SK-N-SH (cell line): Measurements from ENCODE around the gene PDE6G. TPM values are rescaled to one million over a fixed set of nuclear protein-coding genes. Genes with fewer than 3 reads are reported as not detected.

Experiments
- CTCF ChIA-PET: fragments of 300-600, 350-600 bp; formaldehyde crosslinking; extraction: SDS; loops from one replicate; lab custom pipeline; 2021; lab: Yijun Ruan, JAX
- POLR2A ChIA-PET: fragments of 350-600 bp; sonication (Branson Sonifier 250); formaldehyde crosslinking; extraction: SDS; loops from one replicate; lab custom pipeline; 2020; ENCODE audit warnings: antibody characterized with exemption, inconsistent platforms; lab: Yijun Ruan, JAX
- DNase-seq: peaks from one replicate; pipeline ENCODE4 v3.0.0; 2012
- H2AFZ ChIP-seq: fragments of 200-600 bp; sonication (generic); 2 replicates; pipeline ENCODE4 v1.8.1; 2016; ENCODE audit warnings: antibody characterized with exemption, mild to moderate bottlenecking, low read depth
- H3F3A ChIP-seq: fragments of 200-600 bp; sonication (generic); replicated peaks from 2 replicates; pipeline ENCODE3; 2016; ENCODE audit warnings: antibody characterized with exemption, mild to moderate bottlenecking; ENCODE audit not compliant: insufficient read depth
- H3K27ac ChIP-seq, 2 experiments: fragments of 200-500 bp in 1 of 2; fragments of 200-600 bp in 1 of 2; sonication (Bioruptor generic) in 1 of 2; sonication (generic), shearing (Covaris generic) in 1 of 2; 2 replicates each; pipeline versions ENCODE4 v1.5.1 to v1.6.1; 2014 to 2016; ENCODE audit warnings: low read depth in 2 of 2, inconsistent platforms in 1 of 2, low read length in 1 of 2, mild to moderate bottlenecking in 1 of 2, mixed read lengths in 1 of 2
- H3K27me3 ChIP-seq: fragments of 200-600 bp; sonication (generic), shearing (Covaris generic); 2 replicates; pipeline ENCODE4 v1.6.1; 2016; ENCODE audit warnings: mixed run types; ENCODE audit not compliant: insufficient read depth
- H3K36me3 ChIP-seq, 2 experiments: fragments of 200-500 bp in 1 of 2; fragments of 200-600 bp in 1 of 2; sonication (Bioruptor generic) in 1 of 2; sonication (generic) in 1 of 2; replicated peaks in 1 of 2; 2 replicates each; pipeline versions ENCODE3 to v1.5.1; 2014 to 2016; ENCODE audit warnings: low read length in 1 of 2, mild to moderate bottlenecking in 1 of 2; ENCODE audit not compliant: insufficient read depth in 2 of 2, control insufficient read depth in 1 of 2
- H3K4me1 ChIP-seq, 2 experiments: fragments of 200-500 bp in 1 of 2; fragments of 200-600 bp in 1 of 2; sonication (Bioruptor generic) in 1 of 2; sonication (generic), shearing (Covaris generic) in 1 of 2; 2 replicates each; pipeline versions ENCODE4 v1.5.1 to v1.6.1; 2014 to 2016; ENCODE audit warnings: low read depth in 1 of 2, low read length in 1 of 2, mixed run types in 1 of 2; ENCODE audit not compliant: insufficient read depth in 2 of 2, control insufficient read depth in 1 of 2
- H3K4me2 ChIP-seq: fragments of 200-600 bp; sonication (generic), shearing (Covaris generic); 2 replicates; pipeline ENCODE4 v1.6.1; 2017; ENCODE audit warnings: mixed run types
- H3K4me3 ChIP-seq, 2 experiments: fragments of 200-500 bp in 1 of 2; fragments of 200-600 bp in 1 of 2; sonication (Bioruptor generic) in 1 of 2; sonication (generic), shearing (Covaris generic) in 1 of 2; 2 replicates each; pipeline versions ENCODE4 v1.5.1 to v1.8.1; 2014 to 2016; ENCODE audit warnings: low read depth in 2 of 2, inconsistent platforms in 1 of 2, low read length in 1 of 2, mild to moderate bottlenecking in 1 of 2, mixed read lengths in 1 of 2, moderate library complexity in 1 of 2
- H3K79me2 ChIP-seq: fragments of 200-600 bp; sonication (generic); 2 replicates; pipeline ENCODE4 v1.8.1; 2017; ENCODE audit warnings: mild to moderate bottlenecking; ENCODE audit not compliant: insufficient read depth
- H3K9ac ChIP-seq: fragments of 200-600 bp; sonication (generic); 2 replicates; pipeline ENCODE4 v1.6.1; 2017; ENCODE audit warnings: mixed run types
- H3K9me2 ChIP-seq: fragments of 200-600 bp; sonication (generic); 2 replicates; pipeline ENCODE4 v1.6.1; 2017; ENCODE audit warnings: mixed run types
- H3K9me3 ChIP-seq: fragments of 200-600 bp; sonication (generic); 2 replicates; pipeline ENCODE4 v1.6.1; 2017; ENCODE audit warnings: mixed run types, mild to moderate bottlenecking, moderate library complexity
- H4K20me1 ChIP-seq: fragments of 200-600 bp; sonication (generic); 2 replicates; pipeline ENCODE4 v1.6.1; 2017; ENCODE audit warnings: mild to moderate bottlenecking, mixed run types; ENCODE audit not compliant: insufficient read depth
- ELF1 ChIP-seq: IDR thresholded peaks from 2 replicates; pipeline ENCODE4 v1.4.0; 2012
- EP300 ChIP-seq, 2 experiments: IDR thresholded peaks; 2 replicates each; pipeline versions ENCODE4 v1.4.0 to v1.6.1; 2012; ENCODE audit warnings: borderline replicate concordance in 1 of 2, low read depth in 1 of 2, low read length in 1 of 2
- EZH2phosphoT487 ChIP-seq: fragments of 200-600 bp; sonication (generic); IDR thresholded peaks from 2 replicates; pipeline ENCODE4 v1.6.1; 2017; ENCODE audit warnings: low read depth, mixed run types, mild to moderate bottlenecking, antibody characterized with exemption, moderate library complexity, borderline replicate concordance
- FOSL2 ChIP-seq: IDR thresholded peaks from 2 replicates; pipeline ENCODE4 v1.4.0; 2012; ENCODE audit warnings: low read depth, mild to moderate bottlenecking, moderate library complexity, borderline replicate concordance
- FOXJ3 ChIP-seq: sonication (generic); formaldehyde crosslinking; IDR thresholded peaks from 2 replicates; pipeline ENCODE4 v1.5.1; 2020; ENCODE audit warnings: mild to moderate bottlenecking, missing genetic modification reagents
- GATA2 ChIP-seq: sonication (generic); formaldehyde crosslinking; IDR thresholded peaks from 2 replicates; pipeline ENCODE4 v1.5.0; 2020; ENCODE audit warnings: mild to moderate bottlenecking, missing genetic modification reagents
- MEF2A ChIP-seq: IDR thresholded peaks from 2 replicates; pipeline ENCODE4 v1.4.0; 2012; ENCODE audit warnings: low read depth, borderline replicate concordance
- NRF1 ChIP-seq: IDR thresholded peaks from 2 replicates; pipeline ENCODE4 v1.6.1; 2012; ENCODE audit warnings: low read depth, mild to moderate bottlenecking, low read length
- POLR2AphosphoS5 ChIP-seq: IDR thresholded peaks from 2 replicates; pipeline ENCODE4 v1.6.1; 2012; ENCODE audit warnings: low read depth, low read length
- RFX5 ChIP-seq: IDR thresholded peaks from 2 replicates; pipeline ENCODE4 v1.6.1; 2012; ENCODE audit warnings: mild to moderate bottlenecking, improper control_type of control experiment, low read length
- RXRA ChIP-seq: IDR thresholded peaks from 2 replicates; pipeline ENCODE4 v1.4.0; 2012; ENCODE audit warnings: low read depth, mild to moderate bottlenecking, borderline replicate concordance
- SIN3A ChIP-seq: IDR thresholded peaks from 2 replicates; pipeline ENCODE4 v1.6.1; 2012; ENCODE audit warnings: low read depth, mild to moderate bottlenecking, low read length, moderate library complexity, borderline replicate concordance
- SMC3 ChIP-seq: IDR thresholded peaks from 2 replicates; pipeline ENCODE4 v1.6.1; 2012; ENCODE audit warnings: low read depth, low read length, improper control_type of control experiment
- TAF1 ChIP-seq: IDR thresholded peaks from 2 replicates; pipeline ENCODE4 v1.6.1; 2012; ENCODE audit warnings: low read depth, mild to moderate bottlenecking, low read length, moderate library complexity, borderline replicate concordance
- TEAD4 ChIP-seq: IDR thresholded peaks from 2 replicates; pipeline ENCODE4 v1.4.0; 2012; ENCODE audit warnings: mild to moderate bottlenecking, borderline replicate concordance; ENCODE audit not compliant: insufficient read depth
- YY1 ChIP-seq: IDR thresholded peaks from 2 replicates; pipeline ENCODE4 v1.4.0; 2012; ENCODE audit warnings: low read depth, mild to moderate bottlenecking
- WGBS: methylation state at CpG from one replicate; pipeline ENCODE4 v1.1.6; 2017; ENCODE audit warnings: low lambda C conversion rate; 5-methylcytosine and 5-hydroxymethylcytosine counted together
- polyA plus RNA-seq, 3 experiments: library from polyadenylated mRNA; depleted of rRNA; stranded (reverse); fragments of >200 nt; gene quantifications; 2 replicates each; pipeline ENCODE4 v1.2.3, GENCODE V29; 2012
- TF ChIP-seq, protein P1 (sequence below): IDR thresholded peaks from 2 replicates; pipeline ENCODE4 v1.4.0; 2012; ENCODE audit warnings: low read depth

Gene PDE6G
- polyA plus RNA-seq, 1 of the 3 experiments (the other 2 are of a cell fraction) = 5.0 TPM

DNA sequence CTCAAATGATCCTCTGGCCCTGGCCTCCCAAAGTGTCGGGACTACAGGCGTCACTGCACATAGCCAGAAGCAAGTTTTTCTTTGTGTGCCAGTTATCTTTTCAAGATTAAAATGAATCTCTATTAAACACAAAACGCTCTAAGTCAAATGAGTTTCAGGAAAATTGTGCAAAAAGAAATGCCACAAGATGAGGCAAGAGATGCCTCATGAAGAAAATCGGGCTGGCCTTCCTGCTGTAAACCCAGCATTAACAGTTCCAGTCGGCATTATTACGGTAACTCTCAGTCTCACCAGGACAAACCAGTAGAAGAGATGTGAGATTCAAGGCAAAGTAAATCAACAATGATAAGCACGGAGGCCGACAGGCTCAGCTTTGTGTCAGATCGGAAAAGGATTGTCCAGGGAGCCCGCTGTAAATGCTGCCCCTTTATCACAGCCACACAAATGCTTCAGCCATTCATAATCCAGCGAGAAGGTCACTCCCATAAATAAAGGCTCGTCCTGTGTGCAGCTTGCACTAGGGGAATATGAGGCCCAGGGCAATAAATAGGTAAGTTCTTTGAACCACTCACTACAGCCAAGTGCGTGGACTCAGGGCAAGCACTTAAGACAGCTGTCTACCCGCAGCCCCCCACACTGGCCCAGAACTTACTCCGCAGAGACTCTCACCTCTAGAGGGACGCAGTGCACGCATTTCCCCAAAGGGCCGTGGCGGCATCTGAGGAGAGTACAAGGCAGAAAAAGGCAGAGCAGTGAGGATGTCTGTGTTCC is 46.6 kb downstream of the PDE6G start:
- H4K20me1 ChIP-seq = peaks cover 69% of the 10 kb centered on the region
- H2AFZ ChIP-seq = no peak overlapping the region
- H3K27me3 ChIP-seq = no peaks in the 10 kb centered on the region
- no peak overlapping the region for H3K4me3 ChIP-seq
- TF ChIP-seq MEF2A (no peak), TEAD4 (no peak), SMC3 (no peak), RFX5 (no peak), NRF1 (no peak), EP300 (IDR thresholded peaks at IDR 0.05; ENCODE audit: borderline replicate concordance in 1 of 2, low read depth in 1 of 2, low read length in 1 of 2) (no peak), ELF1 (no peak)
- TF ChIP-seq, all 33 proteins: peak for 0
- WGBS = 96% methylated on average over 17 of the region's 19 CpGs
- no peaks in the 10 kb centered on the region for H3K9me3 ChIP-seq
- H3K27ac ChIP-seq = no peak overlapping the region
- no peak for DNase-seq
- peaks cover 97% of the 10 kb centered on the region for H3K79me2 ChIP-seq
- no peaks in the 10 kb centered on the region for H3K9me2 ChIP-seq
- peaks cover 19% of the 10 kb centered on the region for H3F3A ChIP-seq
- ChIA-PET POLR2A (no interaction called here), CTCF (interaction anchor here (0.7 to 2.0 kb wide), 3 partner anchors 9 to 357 kb away, joined by 3 to 9 read pairs (median 3); no protein-coding TSS in a partner anchor)
- peaks cover 61 to 69% of the 10 kb centered on the region in 2 experiments for H3K36me3 ChIP-seq
- H3K9ac ChIP-seq = no peak overlapping the region
- H3K4me2 ChIP-seq = no peak overlapping the region
- H3K4me1 ChIP-seq = no peaks in the 10 kb centered on the region

DNA sequence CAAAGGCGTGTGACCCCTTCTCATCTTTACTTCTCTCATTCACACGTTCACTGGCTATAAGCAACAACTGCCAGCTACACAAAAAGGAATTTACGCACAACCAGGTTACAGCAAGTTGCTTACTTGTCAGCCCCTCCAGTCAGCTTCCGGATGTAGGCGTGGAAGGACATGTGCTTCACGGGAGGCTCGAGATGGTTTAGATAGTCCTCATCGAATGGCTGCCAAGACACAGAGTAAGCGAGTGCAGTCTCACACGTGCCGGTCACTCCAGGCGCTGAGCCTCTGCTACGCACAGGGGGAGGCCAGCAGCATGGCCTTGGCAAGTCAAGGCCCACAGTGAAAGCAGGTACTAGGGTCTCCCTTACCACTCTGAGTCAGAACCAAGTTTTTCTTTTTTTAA is 47.7 kb downstream of the PDE6G start:
- Histone ChIP-seq H3K4me2 (no peak overlapping the region), H2AFZ (no peak overlapping the region), H3K9me3 (no peaks in the 10 kb centered on the region), H3K9ac (no peak overlapping the region)
- TF ChIP-seq, protein P1, sequence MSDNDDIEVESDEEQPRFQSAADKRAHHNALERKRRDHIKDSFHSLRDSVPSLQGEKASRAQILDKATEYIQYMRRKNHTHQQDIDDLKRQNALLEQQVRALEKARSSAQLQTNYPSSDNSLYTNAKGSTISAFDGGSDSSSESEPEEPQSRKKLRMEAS = no peak
- no peak for TF ChIP-seq RFX5
- no peak for TF ChIP-seq RXRA
- TF ChIP-seq POLR2AphosphoS5 = no peak
- no peak for TF ChIP-seq TAF1
- TF ChIP-seq FOXJ3 = no peak
- TF ChIP-seq ELF1 = no peak
- TF ChIP-seq GATA2 = no peak
- TF ChIP-seq YY1 = no peak
- TF ChIP-seq FOSL2 = no peak
- TF ChIP-seq NRF1 = no peak
- no peak for TF ChIP-seq EZH2phosphoT487
- no peak for TF ChIP-seq SIN3A
- TF ChIP-seq, all 33 proteins: peak for 0
- H3K27me3 ChIP-seq = no peaks in the 10 kb centered on the region
- POLR2A ChIA-PET = no interaction called here
- no peak for DNase-seq
- peaks cover 97% of the 10 kb centered on the region for H3K79me2 ChIP-seq
- H3F3A ChIP-seq = peaks cover 30% of the 10 kb centered on the region
- no peak overlapping the region for H3K27ac ChIP-seq
- CTCF ChIA-PET = interaction anchor here (0.7 to 2.2 kb wide), 6 partner anchors 8 to 356 kb away, joined by 3 to 9 read pairs (median 4); no protein-coding TSS in a partner anchor
- peaks cover 65 to 76% of the 10 kb centered on the region in 2 experiments for H3K36me3 ChIP-seq
- H4K20me1 ChIP-seq = peaks cover 58% of the 10 kb centered on the region
- H3K9me2 ChIP-seq = no peaks in the 10 kb centered on the region
- WGBS = 98% methylated on average over 13 of the region's 13 CpGs
- H3K4me1 ChIP-seq = no peaks in the 10 kb centered on the region
- no peak overlapping the region for H3K4me3 ChIP-seq
